Activated naive CD8-positive, alpha-beta T cell treated with anti-CD3 and anti-CD28 coated beads, Interleukin-2, amount 50 U/mL, for 16 hours (primary cell): ENCODE data around the gene GOLGA6D.
"Not testable (repeated sequence)": the region's sequence is repeated elsewhere in the genome, so short reads cannot be mapped to it uniquely, and the experiment has no call there.

ENCODE experiments used
- DNase-seq: peaks from one replicate; pipeline ENCODE4 v3.0.0-alpha.2; 2020; ENCODE audit warnings: low read depth, low spot score

GOLGA6D gene

GRCh38 chr15:75282572-75282971 is at the start of gene GOLGA6D:
TSS of gene GOLGA6D (plus strand) at chr15:75282835. CDS start at chr15:75282876, 41 bp downstream.
- not testable (repeated sequence) for DNase-seq

GRCh38 chr15:75233504-75234190 is 49.0 kb upstream of the GOLGA6D start:
- no peak for DNase-seq

GRCh38 chr15:75234191-75234810 is 48.3 kb upstream of the GOLGA6D start:
- no peak for DNase-seq

GRCh38 chr15:75235051-75235673 is 47.5 kb upstream of the GOLGA6D start:
- DNase-seq = no peak

GRCh38 chr15:75235760-75236729 is 46.6 kb upstream of the GOLGA6D start:
- DNase-seq = no peak

GRCh38 chr15:75237316-75237982 is 45.2 kb upstream of the GOLGA6D start:
- no peak for DNase-seq

GRCh38 chr15:75238150-75238549 is 44.5 kb upstream of the GOLGA6D start:
- DNase-seq = no peak

- DNase-seq = not testable (repeated sequence)
These were observed 36.9 kb upstream of the GOLGA6D start for GRCh38 chr15:75245741-75246140.

GRCh38 chr15:75248991-75249390 is 33.6 kb upstream of the GOLGA6D start:
- DNase-seq = not testable (repeated sequence)

GRCh38 chr15:75249726-75250125 is 32.9 kb upstream of the GOLGA6D start:
- DNase-seq = no peak

- DNase-seq = not testable (repeated sequence)
These were observed 31.3 kb upstream of the GOLGA6D start for GRCh38 chr15:75251343-75251742.

GRCh38 chr15:75252285-75252684 is 30.4 kb upstream of the GOLGA6D start:
- not testable (repeated sequence) for DNase-seq

GRCh38 chr15:75258034-75258433 is 24.6 kb upstream of the GOLGA6D start, which contains the start of gene GOLGA6C:
TSS of gene GOLGA6C (plus strand) at chr15:75258334. CDS start at chr15:75258599, 265 bp downstream.
- DNase-seq = not testable (repeated sequence)

- DNase-seq = not testable (repeated sequence)
These were observed 23.9 kb upstream of the GOLGA6D start for GRCh38 chr15:75258620-75259343.

GRCh38 chr15:75259873-75260272 is 22.8 kb upstream of the GOLGA6D start:
- DNase-seq = not testable (repeated sequence)

GRCh38 chr15:75273751-75274359 is 8.8 kb upstream of the GOLGA6D start:
- DNase-seq = not testable (repeated sequence)

GRCh38 chr15:75274509-75275107 is 8.0 kb upstream of the GOLGA6D start:
- DNase-seq = not testable (repeated sequence)

GRCh38 chr15:75275617-75276016 is 7.0 kb upstream of the GOLGA6D start:
- DNase-seq = not testable (repeated sequence)

GRCh38 chr15:75278497-75278896 is 4.1 kb upstream of the GOLGA6D start:
- not testable (repeated sequence) for DNase-seq
